ENCODE data around the gene LURAP1L.

The LURAP1L gene

DNA sequence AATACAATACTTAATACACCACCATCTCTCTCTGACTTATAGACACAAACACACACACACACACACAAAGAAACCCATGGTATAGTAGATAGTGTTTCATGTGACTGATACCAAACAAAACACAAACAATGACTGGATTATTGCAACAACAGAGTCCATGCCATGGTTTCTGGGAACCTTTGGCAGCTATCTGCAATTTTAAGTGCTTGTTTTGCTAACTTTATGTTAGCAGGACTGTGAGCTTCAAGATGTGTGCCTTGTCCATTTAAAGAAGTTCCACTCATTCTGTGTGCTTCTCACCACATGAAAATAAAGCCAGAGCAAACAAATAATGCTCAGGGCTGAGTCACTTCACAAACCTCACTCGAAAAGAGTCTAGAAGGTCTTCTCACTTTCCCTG is 15.1 kb upstream of the LURAP1L start:
- H2AFZ ChIP-seq (ENCODE audit: low read depth, low read length), result no peak overlapping the region
- H3K9me3 ChIP-seq (ENCODE audit: insufficient read depth, low read length), result no peaks in the 10 kb centered on the region
- H3K36me3 ChIP-seq (replicated peaks; ENCODE audit: low read depth, low read length), result no peaks in the 10 kb centered on the region
- no peak for TF ChIP-seq EZH2phosphoT487 (IDR thresholded peaks at IDR 0.05; ENCODE audit: low read depth)
- TF ChIP-seq, protein P1, sequence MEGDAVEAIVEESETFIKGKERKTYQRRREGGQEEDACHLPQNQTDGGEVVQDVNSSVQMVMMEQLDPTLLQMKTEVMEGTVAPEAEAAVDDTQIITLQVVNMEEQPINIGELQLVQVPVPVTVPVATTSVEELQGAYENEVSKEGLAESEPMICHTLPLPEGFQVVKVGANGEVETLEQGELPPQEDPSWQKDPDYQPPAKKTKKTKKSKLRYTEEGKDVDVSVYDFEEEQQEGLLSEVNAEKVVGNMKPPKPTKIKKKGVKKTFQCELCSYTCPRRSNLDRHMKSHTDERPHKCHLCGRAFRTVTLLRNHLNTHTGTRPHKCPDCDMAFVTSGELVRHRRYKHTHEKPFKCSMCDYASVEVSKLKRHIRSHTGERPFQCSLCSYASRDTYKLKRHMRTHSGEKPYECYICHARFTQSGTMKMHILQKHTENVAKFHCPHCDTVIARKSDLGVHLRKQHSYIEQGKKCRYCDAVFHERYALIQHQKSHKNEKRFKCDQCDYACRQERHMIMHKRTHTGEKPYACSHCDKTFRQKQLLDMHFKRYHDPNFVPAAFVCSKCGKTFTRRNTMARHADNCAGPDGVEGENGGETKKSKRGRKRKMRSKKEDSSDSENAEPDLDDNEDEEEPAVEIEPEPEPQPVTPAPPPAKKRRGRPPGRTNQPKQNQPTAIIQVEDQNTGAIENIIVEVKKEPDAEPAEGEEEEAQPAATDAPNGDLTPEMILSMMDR (IDR thresholded peaks at IDR 0.05; ENCODE audit: low read depth, low read length), result no peak
- H3K4me3 ChIP-seq (ENCODE audit: low read length), result no peak overlapping the region
- H4K20me1 ChIP-seq (ENCODE audit: insufficient read depth, low read length), result no peaks in the 10 kb centered on the region
- H3K4me2 ChIP-seq (ENCODE audit: low read length), result no peak overlapping the region
- H3K9ac ChIP-seq (ENCODE audit: low read length), result no peak overlapping the region
- H3K27me3 ChIP-seq (ENCODE audit: low read depth, low read length), result 0 out of 2 replicates have a peak, but pooled peaks cover 7% of the 10 kb centered on the region
- H3K27ac ChIP-seq (ENCODE audit: low read length), result no peak overlapping the region
- H3K79me2 ChIP-seq (ENCODE audit: low read length), result no peaks in the 10 kb centered on the region
- no peaks in the 10 kb centered on the region for H3K4me1 ChIP-seq (ENCODE audit: low read length)

DNA sequence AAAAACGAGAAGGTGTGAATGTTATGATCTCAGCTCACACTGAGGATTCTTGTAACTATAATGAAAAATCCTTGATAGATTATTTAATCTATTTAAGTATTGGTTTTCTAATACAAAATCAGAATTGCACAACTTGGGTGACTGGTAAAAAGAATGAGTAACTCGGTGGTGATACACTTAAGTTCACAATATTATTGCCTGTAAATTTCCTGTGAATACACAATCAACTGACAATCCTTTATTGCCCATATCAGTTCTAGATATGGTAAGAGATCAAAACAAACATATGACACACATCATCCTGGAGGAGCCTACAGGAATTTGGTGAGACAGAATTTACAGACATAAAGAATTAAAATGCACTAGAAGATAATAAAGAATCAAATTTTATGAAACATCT is 14.1 kb upstream of the LURAP1L start:
- no peaks in the 10 kb centered on the region for H3K4me1 ChIP-seq (ENCODE audit: low read length)
- H3K9me3 ChIP-seq (ENCODE audit: insufficient read depth, low read length), result no peaks in the 10 kb centered on the region
- H3K27me3 ChIP-seq (ENCODE audit: low read depth, low read length), result 0 out of 2 replicates have a peak, but pooled peaks cover 7% of the 10 kb centered on the region
- H2AFZ ChIP-seq (ENCODE audit: low read depth, low read length), result no peak overlapping the region
- no peak for TF ChIP-seq EZH2phosphoT487 (IDR thresholded peaks at IDR 0.05; ENCODE audit: low read depth)
- TF ChIP-seq, protein P1 (IDR thresholded peaks at IDR 0.05; ENCODE audit: low read depth, low read length), result no peak
- H3K9ac ChIP-seq (ENCODE audit: low read length), result no peak overlapping the region
- no peaks in the 10 kb centered on the region for H4K20me1 ChIP-seq (ENCODE audit: insufficient read depth, low read length)
- no peaks in the 10 kb centered on the region for H3K36me3 ChIP-seq (replicated peaks; ENCODE audit: low read depth, low read length)
- H3K79me2 ChIP-seq (ENCODE audit: low read length), result no peaks in the 10 kb centered on the region
- H3K27ac ChIP-seq (ENCODE audit: low read length), result no peak overlapping the region
- no peak overlapping the region for H3K4me3 ChIP-seq (ENCODE audit: low read length)
- H3K4me2 ChIP-seq (ENCODE audit: low read length), result no peak overlapping the region

DNA sequence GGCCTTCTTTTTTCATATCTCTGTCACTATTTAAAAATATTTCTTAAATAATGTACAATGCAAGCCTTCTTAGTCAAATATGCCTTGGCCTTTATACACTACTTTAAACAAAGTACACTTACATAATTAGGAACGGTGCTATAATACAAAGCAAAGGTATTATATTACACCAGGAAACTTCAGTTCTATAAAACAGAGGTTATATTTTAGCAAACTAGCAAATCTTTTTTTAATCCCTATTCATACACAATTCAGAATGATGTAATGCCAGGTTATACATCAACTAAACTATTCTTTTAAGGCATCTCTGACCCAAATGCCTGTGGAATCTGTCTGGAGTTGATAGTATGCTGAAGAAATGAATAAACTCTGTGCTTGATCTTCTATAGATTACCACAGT is 10.7 kb upstream of the LURAP1L start:
- Histone ChIP-seq H2AFZ (ENCODE audit: low read depth, low read length) (no peak overlapping the region), H3K9me3 (ENCODE audit: insufficient read depth, low read length) (no peaks in the 10 kb centered on the region), H4K20me1 (ENCODE audit: insufficient read depth, low read length) (no peaks in the 10 kb centered on the region), H3K27me3 (ENCODE audit: low read depth, low read length) (0 out of 2 replicates have a peak, but pooled peaks cover 7% of the 10 kb centered on the region), H3K4me3 (ENCODE audit: low read length) (no peak overlapping the region), H3K4me1 (ENCODE audit: low read length) (no peaks in the 10 kb centered on the region), H3K9ac (ENCODE audit: low read length) (no peak overlapping the region), H3K36me3 (replicated peaks; ENCODE audit: low read depth, low read length) (no peaks in the 10 kb centered on the region), H3K27ac (ENCODE audit: low read length) (no peak overlapping the region), H3K4me2 (ENCODE audit: low read length) (no peak overlapping the region), H3K79me2 (ENCODE audit: low read length) (no peaks in the 10 kb centered on the region)
- TF ChIP-seq EZH2phosphoT487 (IDR thresholded peaks at IDR 0.05; ENCODE audit: low read depth), result no peak
- TF ChIP-seq, protein P1 (IDR thresholded peaks at IDR 0.05; ENCODE audit: low read depth, low read length), result no peak

DNA sequence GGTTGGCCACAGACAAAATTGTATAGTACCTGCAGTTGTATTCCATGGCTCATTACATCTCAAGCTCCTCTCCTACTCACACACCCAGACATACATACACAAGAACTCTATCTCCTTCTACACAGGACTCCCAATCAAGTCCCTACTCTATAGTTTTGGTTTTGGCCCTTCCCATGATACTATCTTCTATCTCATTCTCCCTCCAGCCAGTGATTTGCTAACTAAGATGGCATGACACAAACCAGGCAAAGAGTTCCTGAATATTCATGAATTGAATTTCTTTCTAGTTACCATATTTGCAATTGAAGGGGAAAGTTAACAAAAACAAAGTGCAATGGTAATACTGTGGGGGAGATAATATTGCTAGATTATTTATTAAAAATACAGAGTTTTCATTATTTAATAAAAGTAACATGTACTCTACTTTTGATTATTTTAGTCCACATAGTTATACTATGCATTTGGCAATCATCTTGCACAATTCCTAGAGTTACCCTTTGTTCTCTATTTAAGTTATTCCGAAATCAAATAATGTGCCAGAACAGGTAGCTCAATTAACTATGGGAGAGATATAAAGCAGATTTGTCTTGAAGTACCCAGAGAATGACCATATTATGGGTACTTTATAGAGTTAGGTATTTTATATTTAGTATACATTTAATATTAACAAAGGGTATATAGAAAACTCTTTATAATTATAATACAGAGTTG is 9.6 kb upstream of the LURAP1L start:
- no peak overlapping the region for H2AFZ ChIP-seq (ENCODE audit: low read depth, low read length)
- H3K36me3 ChIP-seq (replicated peaks; ENCODE audit: low read depth, low read length), result no peaks in the 10 kb centered on the region
- H3K4me1 ChIP-seq (ENCODE audit: low read length), result no peaks in the 10 kb centered on the region
- no peak overlapping the region for H3K4me3 ChIP-seq (ENCODE audit: low read length)
- no peaks in the 10 kb centered on the region for H4K20me1 ChIP-seq (ENCODE audit: insufficient read depth, low read length)
- 0 out of 2 replicates have a peak, but pooled peaks cover 7% of the 10 kb centered on the region for H3K27me3 ChIP-seq (ENCODE audit: low read depth, low read length)
- no peak for TF ChIP-seq EZH2phosphoT487 (IDR thresholded peaks at IDR 0.05; ENCODE audit: low read depth)
- TF ChIP-seq, protein P1 (IDR thresholded peaks at IDR 0.05; ENCODE audit: low read depth, low read length), result no peak
- no peak overlapping the region for H3K9ac ChIP-seq (ENCODE audit: low read length)
- H3K79me2 ChIP-seq (ENCODE audit: low read length), result no peaks in the 10 kb centered on the region
- no peak overlapping the region for H3K4me2 ChIP-seq (ENCODE audit: low read length)
- H3K27ac ChIP-seq (ENCODE audit: low read length), result no peak overlapping the region
- H3K9me3 ChIP-seq (ENCODE audit: insufficient read depth, low read length), result no peaks in the 10 kb centered on the region

All from OCI-LY3 (cell line).